GM12878 (cell line): ENCODE results near the gene CNTNAP5. TPM values are rescaled to one million over a fixed set of nuclear protein-coding genes. Genes with fewer than 3 reads are reported as not detected.

ENCODE experiments used
- ATAC-seq: fragments of 200-7000 bp; cut with Tn5 transposase; 3 replicates; pipeline ENCODE4 v1.9.1; 2020; ENCODE audit warnings: mild to moderate bottlenecking, moderate library complexity
- BruUV-seq: library from RNA; stranded (reverse); fragments of 400-500 nt; replicated peaks from 2 replicates; lab custom pipeline; 2021; lab: Mats Ljungman, UMichigan
- CTCF ChIA-PET: fragments of 300-600 bp; sonication (Branson Sonifier 250); formaldehyde crosslinking; extraction: SDS; loops from one replicate; lab custom pipeline; 2021; ENCODE audit warnings: inconsistent platforms; lab: Yijun Ruan, JAX
- POLR2A ChIA-PET: fragments of 350-600 bp; formaldehyde crosslinking; extraction: SDS; loops from one replicate; lab custom pipeline; 2021; ENCODE audit warnings: inconsistent platforms; lab: Charles Lee
- RAD21 ChIA-PET: fragments of 300-600 bp; sonication (Branson Sonifier 250); formaldehyde crosslinking; loops from one replicate; lab custom pipeline; 2023; ENCODE audit warnings: antibody characterized with exemption; ENCODE audit not compliant: unreplicated experiment; lab: Charles Lee
- SMC1A ChIA-PET: fragments of 300-600 bp; sonication (Branson Sonifier 250); formaldehyde crosslinking; loops from one replicate; lab custom pipeline; 2023; ENCODE audit not compliant: unreplicated experiment, uncharacterized antibody; lab: Charles Lee
- DNase-seq: peaks from one replicate; pipeline ENCODE4 v3.0.0-alpha.2; 2011; ENCODE audit warnings: low read depth, low spot score
- FAIRE-seq: peaks from 3 replicates; lab custom pipeline; 2011; peaks lifted over from hg19 to GRCh38; lab: Jason Lieb, UNC
- H2AFZ ChIP-seq: 2 replicates; pipeline ENCODE4 v1.6.0; 2011; ENCODE audit warnings: low read depth, low read length, control low read depth; ENCODE audit not compliant: control insufficient read depth
- H3K27ac ChIP-seq: 2 replicates; pipeline ENCODE4 v1.5.1; 2011; ENCODE audit warnings: control low read depth; ENCODE audit not compliant: control insufficient read depth, insufficient read depth
- H3K27me3 ChIP-seq, 2 experiments: replicated peaks in 1 of 2; 2 replicates each; pipeline versions ENCODE4 v1.6.0 to v1.6.1; 2011; ENCODE audit warnings: low read length in 1 of 2; ENCODE audit not compliant: control insufficient read depth in 2 of 2, insufficient read depth in 2 of 2
- H3K36me3 ChIP-seq, 2 experiments: 2 replicates each; pipeline ENCODE4 v1.5.1; 2011; ENCODE audit warnings: low read length in 1 of 2; ENCODE audit not compliant: control insufficient read depth in 2 of 2, insufficient read depth in 2 of 2
- H3K4me1 ChIP-seq: 2 replicates; pipeline ENCODE4 v1.6.1; 2011; ENCODE audit warnings: mild to moderate bottlenecking, low read length, moderate library complexity, mixed read lengths; ENCODE audit not compliant: control insufficient read depth, insufficient read depth
- H3K4me2 ChIP-seq: 2 replicates; pipeline ENCODE4 v1.6.0; 2011; ENCODE audit warnings: control low read depth; ENCODE audit not compliant: control insufficient read depth, insufficient read depth
- H3K4me3 ChIP-seq: fragments of 200-600 bp; sonication (generic); 2 replicates; pipeline ENCODE4 v1.5.1; 2016
- H3K79me2 ChIP-seq: 2 replicates; pipeline ENCODE4 v1.6.0; 2011; ENCODE audit warnings: low read length; ENCODE audit not compliant: control insufficient read depth, insufficient read depth
- H3K9ac ChIP-seq: 2 replicates; pipeline ENCODE4 v1.8.0; 2011; ENCODE audit warnings: low read length, control low read depth, mixed read lengths; ENCODE audit not compliant: control insufficient read depth, insufficient read depth
- H3K9me3 ChIP-seq: replicated peaks from 3 replicates; pipeline ENCODE4 v1.5.1; 2011; ENCODE audit warnings: mild to moderate bottlenecking, low read length; ENCODE audit not compliant: control insufficient read depth, insufficient read depth
- H4K20me1 ChIP-seq: 2 replicates; pipeline ENCODE4 v1.6.0; 2011; ENCODE audit not compliant: control insufficient read depth, insufficient read depth
- CBX5 ChIP-seq: sonication (generic); IDR thresholded peaks from 2 replicates; pipeline ENCODE4 v1.6.1; 2016; ENCODE audit warnings: low read depth, moderate library complexity, mild to moderate bottlenecking, inconsistent platforms
- GABPA ChIP-seq: IDR thresholded peaks from 2 replicates; pipeline ENCODE4 v1.6.1; 2014; ENCODE audit warnings: antibody characterized with exemption, low read depth, mild to moderate bottlenecking, inconsistent platforms
- NR2C2 ChIP-seq: IDR thresholded peaks from 2 replicates; pipeline ENCODE4 v1.6.1; 2011; ENCODE audit warnings: borderline replicate concordance, low read depth; ENCODE audit not compliant: control insufficient read depth, insufficient read length
- POLR2A ChIP-seq: IDR thresholded peaks from 2 replicates; pipeline ENCODE4 v1.6.1; 2011; ENCODE audit warnings: low read depth, mild to moderate bottlenecking, low read length
- RAD51 ChIP-seq: fragments of 450-650 bp; IDR thresholded peaks from 2 replicates; pipeline ENCODE4 v1.6.1; 2016; ENCODE audit warnings: moderate library complexity, mild to moderate bottlenecking, inconsistent platforms
- SMARCA5 ChIP-seq: fragments of 450-650 bp; IDR thresholded peaks from 2 replicates; pipeline ENCODE4 v1.6.1; 2017; ENCODE audit warnings: mild to moderate bottlenecking
- SRF ChIP-seq, 2 experiments: IDR thresholded peaks; 2 replicates each; pipeline ENCODE4 v1.6.1; 2011; ENCODE audit warnings: low read depth in 2 of 2, low read length in 2 of 2, mild to moderate bottlenecking in 1 of 2, moderate library complexity in 1 of 2
- TCF3 ChIP-seq: IDR thresholded peaks from 2 replicates; pipeline ENCODE4 v1.6.1; 2012; ENCODE audit warnings: low read depth, mild to moderate bottlenecking, low read length, borderline replicate concordance; ENCODE audit not compliant: insufficient read depth
- YBX1 ChIP-seq: fragments of 450-650 bp; IDR thresholded peaks from 2 replicates; pipeline ENCODE4 v1.6.1; 2016; ENCODE audit warnings: antibody characterized with exemption
- ZSCAN29 ChIP-seq: fragments of 450-650 bp; IDR thresholded peaks from 2 replicates; pipeline ENCODE4 v1.6.1; 2017; ENCODE audit warnings: mild to moderate bottlenecking, moderate library complexity
- WGBS: methylation state at CpG from one replicate; pipeline ENCODE4 v1.1.6; 2016; ENCODE audit warnings: low lambda C conversion rate; ENCODE audit not compliant: insufficient replicate concordance, insufficient coverage; ENCODE audit errors: missing lambda C conversion rate; 5-methylcytosine and 5-hydroxymethylcytosine counted together
- in situ Hi-C: fragments of 300-500 bp; cut with MboI; formaldehyde crosslinking; loops from 9 replicates; pipeline ENCODE4 v1.14.3; 2018; ENCODE audit warnings: mixed read lengths
- intact Hi-C: fragments of 100-400 bp; cut with micrococcal nuclease; formaldehyde crosslinking; loops from one replicate; pipeline ENCODE4 v1.14.2; 2022; ENCODE audit not compliant: unreplicated experiment
- polyA plus RNA-seq, 11 experiments: library from polyadenylated mRNA; depleted of rRNA in 4 of 11; unstranded in 6 of 11; stranded (reverse) in 5 of 11; fragments of >200 nt; fragmentation: Nextera tagmentation in 4 of 11; fragmentation: Illumina TruSeq in 1 of 11; extraction: Ambion mirVana in 4 of 11; extraction: Trizol in 1 of 11; gene quantifications; 1 replicate in 1 of 11; 2 replicates in 10 of 11; pipeline versions ENCODE4 v1.2.1 to v1.2.3, GENCODE V29; 2011 to 2016; ENCODE audit warnings: inconsistent platforms in 2 of 11, missing spikeins in 2 of 11, low read depth in 1 of 11
- total RNA-seq, 4 experiments: library from RNA; depleted of rRNA in 3 of 4; stranded (reverse); fragments of >200 nt in 3 of 4; fragmentation: Illumina TruSeq in 1 of 4; extraction: Trizol in 1 of 4; gene quantifications; 2 replicates each; pipeline versions ENCODE4 v1.2.1 to v1.2.3, GENCODE V29; 2013 to 2021
- TF ChIP-seq, protein P1 (sequence below): fragments of 450-650 bp; IDR thresholded peaks from 2 replicates; pipeline ENCODE4 v1.6.1; 2016; ENCODE audit warnings: mild to moderate bottlenecking
- TF ChIP-seq, protein P2 (sequence below): fragments of 450-650 bp; IDR thresholded peaks from 2 replicates; pipeline ENCODE4 v1.6.1; 2018; ENCODE audit warnings: borderline replicate concordance, mild to moderate bottlenecking; ENCODE audit not compliant: partially characterized antibody

Gene CNTNAP5
- total and polyA plus RNA-seq, 10 of the 15 experiments (the other 5 are each of a cell fraction or from before 2014, with no cell fraction given) = not detected

DNA sequence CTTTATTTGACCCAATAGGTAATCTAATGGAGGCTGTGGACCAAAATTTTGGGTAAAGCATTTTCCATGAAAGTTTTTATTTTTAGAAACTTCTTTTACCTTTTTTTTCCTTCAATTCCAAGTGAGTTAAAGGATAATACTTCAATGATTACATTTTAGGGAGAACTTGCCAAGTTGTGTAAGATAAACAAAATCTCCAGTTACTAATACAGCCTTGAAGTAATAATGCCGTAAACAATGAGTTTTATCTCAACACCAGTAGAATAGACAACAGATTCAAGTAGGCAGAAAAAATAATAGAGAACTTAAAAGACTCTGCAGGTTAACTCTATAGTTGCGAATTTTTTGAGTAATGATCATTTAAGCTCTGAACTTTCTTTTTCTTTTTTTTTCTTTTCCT, 807.4 kb downstream of the CNTNAP5 start:
- no peak overlapping the region for H3K4me3 ChIP-seq
- BruUV-seq = no TSS peak
- DNase-seq (no peak), FAIRE-seq (no peak), ATAC-seq (no peak)
- ChIA-PET SMC1A (interaction anchor here (0.7 kb wide), 1 partner anchor 112 kb away, joined by 3 read pairs; no protein-coding TSS in a partner anchor), RAD21 (no interaction called here), POLR2A (no interaction called here), CTCF (interaction anchor here (1.3 kb wide), 1 partner anchor 15 kb away, joined by 3 read pairs; no protein-coding TSS in a partner anchor)
- H3K9ac ChIP-seq = no peak overlapping the region
- no peak overlapping the region for H3K27ac ChIP-seq
- no peak for TF ChIP-seq NR2C2
- TF ChIP-seq YBX1 = no peak
- TF ChIP-seq SRF (IDR thresholded peaks at IDR 0.05; ENCODE audit: low read depth in 2 of 2, low read length in 2 of 2) = no peak
- no peak for TF ChIP-seq ZSCAN29
- no peak for TF ChIP-seq SMARCA5
- TF ChIP-seq, protein P1, sequence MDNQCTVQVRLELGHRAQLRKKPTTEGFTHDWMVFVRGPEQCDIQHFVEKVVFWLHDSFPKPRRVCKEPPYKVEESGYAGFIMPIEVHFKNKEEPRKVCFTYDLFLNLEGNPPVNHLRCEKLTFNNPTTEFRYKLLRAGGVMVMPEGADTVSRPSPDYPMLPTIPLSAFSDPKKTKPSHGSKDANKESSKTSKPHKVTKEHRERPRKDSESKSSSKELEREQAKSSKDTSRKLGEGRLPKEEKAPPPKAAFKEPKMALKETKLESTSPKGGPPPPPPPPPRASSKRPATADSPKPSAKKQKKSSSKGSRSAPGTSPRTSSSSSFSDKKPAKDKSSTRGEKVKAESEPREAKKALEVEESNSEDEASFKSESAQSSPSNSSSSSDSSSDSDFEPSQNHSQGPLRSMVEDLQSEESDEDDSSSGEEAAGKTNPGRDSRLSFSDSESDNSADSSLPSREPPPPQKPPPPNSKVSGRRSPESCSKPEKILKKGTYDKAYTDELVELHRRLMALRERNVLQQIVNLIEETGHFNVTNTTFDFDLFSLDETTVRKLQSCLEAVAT = no peak
- TF ChIP-seq TCF3 = no peak
- TF ChIP-seq GABPA = no peak
- no peak for TF ChIP-seq CBX5
- TF ChIP-seq, protein P2, sequence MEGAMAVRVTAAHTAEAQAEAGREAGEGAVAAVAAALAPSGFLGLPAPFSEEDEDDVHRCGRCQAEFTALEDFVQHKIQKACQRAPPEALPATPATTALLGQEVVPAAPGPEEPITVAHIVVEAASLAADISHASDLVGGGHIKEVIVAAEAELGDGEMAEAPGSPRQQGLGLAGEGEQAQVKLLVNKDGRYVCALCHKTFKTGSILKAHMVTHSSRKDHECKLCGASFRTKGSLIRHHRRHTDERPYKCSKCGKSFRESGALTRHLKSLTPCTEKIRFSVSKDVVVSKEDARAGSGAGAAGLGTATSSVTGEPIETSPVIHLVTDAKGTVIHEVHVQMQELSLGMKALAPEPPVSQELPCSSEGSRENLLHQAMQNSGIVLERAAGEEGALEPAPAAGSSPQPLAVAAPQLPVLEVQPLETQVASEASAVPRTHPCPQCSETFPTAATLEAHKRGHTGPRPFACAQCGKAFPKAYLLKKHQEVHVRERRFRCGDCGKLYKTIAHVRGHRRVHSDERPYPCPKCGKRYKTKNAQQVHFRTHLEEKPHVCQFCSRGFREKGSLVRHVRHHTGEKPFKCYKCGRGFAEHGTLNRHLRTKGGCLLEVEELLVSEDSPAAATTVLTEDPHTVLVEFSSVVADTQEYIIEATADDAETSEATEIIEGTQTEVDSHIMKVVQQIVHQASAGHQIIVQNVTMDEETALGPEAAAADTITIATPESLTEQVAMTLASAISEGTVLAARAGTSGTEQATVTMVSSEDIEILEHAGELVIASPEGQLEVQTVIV = no peak
- TF ChIP-seq POLR2A = no peak
- no peak for TF ChIP-seq RAD51
- no peaks in the 10 kb centered on the region for H3K27me3 ChIP-seq
- no peaks in the 10 kb centered on the region for H3K79me2 ChIP-seq
- H3K4me1 ChIP-seq = no peaks in the 10 kb centered on the region
- WGBS = 25% methylated on average over 2 of the region's 2 CpGs
- no peaks in the 10 kb centered on the region for H3K9me3 ChIP-seq
- in situ Hi-C loops = no loop called here
- H3K4me2 ChIP-seq = no peak overlapping the region
- H3K36me3 ChIP-seq = no peaks in the 10 kb centered on the region
- no peaks in the 10 kb centered on the region for H4K20me1 ChIP-seq
- intact Hi-C loops = no loop called here
- H2AFZ ChIP-seq = no peak overlapping the region
